ENCODE data around the gene PHKG1. TPM values are rescaled to one million over a fixed set of nuclear protein-coding genes. Genes with fewer than 3 reads are reported as not detected.
"Not testable (repeated sequence)": the region's sequence is repeated elsewhere in the genome, so short reads cannot be mapped to it uniquely, and the experiment has no call there.

Gene PHKG1
- total RNA-seq, 2 experiments from 2014 or later, result 1.0 to 2.5 TPM

DNA sequence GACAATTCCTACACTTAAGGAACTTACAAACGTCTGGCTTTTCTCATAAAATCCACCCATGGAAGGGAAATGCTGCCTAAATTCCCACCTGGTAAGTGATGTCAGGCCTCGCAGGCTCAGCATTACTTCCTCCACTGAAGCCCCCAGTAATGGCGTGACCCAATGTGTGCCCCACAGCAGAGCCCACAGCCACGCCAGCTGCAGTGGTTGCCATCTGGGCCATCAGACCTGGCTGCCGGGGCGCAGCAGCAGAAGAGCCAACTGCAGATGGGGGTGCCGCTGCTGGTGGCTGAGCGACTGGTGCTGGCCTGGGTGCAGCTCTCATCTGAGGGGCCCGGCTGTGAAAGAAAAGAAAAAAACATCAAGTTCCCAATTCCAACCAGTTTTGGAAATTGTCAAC, 11.4 kb upstream of the PHKG1 start:
- Mint-ChIP-seq H3K36me3 (ENCODE audit: low read depth) (peaks cover 50% of the 10 kb centered on the region), H3K4me1 (peaks cover 31% of the 10 kb centered on the region)
- H3K4me3 Mint-ChIP-seq, CTCF ChIA-PET, H3K27me3 Mint-ChIP-seq, H3K9me3 Mint-ChIP-seq, H3K27ac Mint-ChIP-seq, POLR2A ChIA-PET, DNase-seq: not testable (repeated sequence)

DNA sequence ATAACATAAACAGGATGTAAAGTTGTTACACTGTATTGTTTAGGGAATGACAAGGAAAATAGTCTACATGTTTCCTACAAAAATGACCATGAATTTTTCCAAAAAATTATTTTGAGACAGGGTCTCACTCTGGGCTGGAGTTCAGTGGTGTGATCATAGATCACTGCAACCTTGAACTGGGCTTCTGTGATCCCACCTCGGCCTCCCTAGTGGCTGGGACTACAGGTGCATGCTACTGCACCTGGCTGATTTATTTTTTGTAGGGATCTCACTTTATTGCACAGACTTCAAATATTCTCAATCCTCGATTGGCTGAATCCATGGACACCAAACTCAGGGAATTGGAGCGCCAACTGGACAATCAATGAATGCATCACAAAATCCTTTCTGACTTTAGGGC, 6.9 kb upstream of the PHKG1 start:
- POLR2A ChIA-PET, result no interaction called here
- H3K27me3 Mint-ChIP-seq, result no peaks in the 10 kb centered on the region
- peaks cover 11% of the 10 kb centered on the region for H3K4me1 Mint-ChIP-seq
- H3K36me3 Mint-ChIP-seq (ENCODE audit: low read depth), result peaks cover 37% of the 10 kb centered on the region
- H3K9me3 Mint-ChIP-seq, result no peaks in the 10 kb centered on the region
- CTCF ChIA-PET, result no interaction called here
- H3K27ac Mint-ChIP-seq, result no peak overlapping the region
- H3K4me3 Mint-ChIP-seq, result no peak overlapping the region
- DNase-seq, result no peak

- ChIA-PET CTCF (interaction anchor here (0.6 kb wide), 2 partner anchors 122 to 479 kb away, joined by 3 to 4 read pairs; no protein-coding TSS in a partner anchor), POLR2A (interaction anchor here (0.6 kb wide), 1 partner anchor 15 kb away, joined by 7 read pairs; no protein-coding TSS in a partner anchor)
- DNase-seq, H3K9me3 Mint-ChIP-seq, H3K27me3 Mint-ChIP-seq, H3K4me3 Mint-ChIP-seq, H3K4me1 Mint-ChIP-seq, H3K27ac Mint-ChIP-seq: not testable (repeated sequence)
- H3K36me3 Mint-ChIP-seq (ENCODE audit: low read depth), result peaks cover 33% of the 10 kb centered on the region
These were observed 5.6 kb upstream of the PHKG1 start for GRCh38 chr7:56098187-56099008.

GRCh38 chr7:56097700-56098099, 4.9 kb upstream of the PHKG1 start:
- H3K36me3 Mint-ChIP-seq (ENCODE audit: low read depth), result peaks cover 30% of the 10 kb centered on the region
- no peaks in the 10 kb centered on the region for H3K27me3 Mint-ChIP-seq
- H3K27ac Mint-ChIP-seq, result no peak overlapping the region
- H3K4me1 Mint-ChIP-seq, result peaks cover 5% of the 10 kb centered on the region
- H3K4me3 Mint-ChIP-seq, result no peak overlapping the region
- H3K9me3 Mint-ChIP-seq, result no peaks in the 10 kb centered on the region
- POLR2A ChIA-PET, result interaction anchor here (0.6 kb wide), 1 partner anchor 15 kb away, joined by 7 read pairs; no protein-coding TSS in a partner anchor
- no peak for DNase-seq
- CTCF ChIA-PET, result interaction anchor here (0.6 to 0.7 kb wide), 2 partner anchors 134 to 478 kb away, joined by 4 read pairs; no protein-coding TSS in a partner anchor

DNA sequence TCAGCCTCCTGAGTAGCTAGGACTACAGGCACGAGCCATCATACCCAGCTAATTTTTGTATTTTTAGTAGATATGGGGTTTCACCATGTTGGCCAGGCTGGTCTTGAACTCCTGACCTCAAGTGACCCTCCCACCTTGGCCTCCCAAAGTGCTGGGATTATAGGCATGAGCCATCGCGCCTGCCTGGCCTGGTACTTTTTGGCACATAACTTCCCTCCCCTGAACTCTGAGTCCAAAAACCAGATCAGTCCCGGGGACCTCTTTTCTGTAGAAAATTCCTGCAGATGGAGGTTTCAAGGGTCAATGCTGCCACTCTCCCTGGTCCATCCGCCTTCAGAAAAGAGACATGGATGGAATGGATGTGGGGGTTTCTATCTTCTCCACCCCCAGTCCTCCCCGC, 364 bp downstream of the PHKG1 start:
- H3K27ac Mint-ChIP-seq; H3K36me3 Mint-ChIP-seq (ENCODE audit: low read depth); H3K27me3 Mint-ChIP-seq; H3K4me1 Mint-ChIP-seq; H3K4me3 Mint-ChIP-seq; DNase-seq; H3K9me3 Mint-ChIP-seq; POLR2A ChIA-PET: not testable (repeated sequence)
- CTCF ChIA-PET, result interaction anchor here (0.7 kb wide), 1 partner anchor 83 kb away, joined by 3 read pairs; no protein-coding TSS in a partner anchor

GRCh38 chr7:56091591-56091990, 1.2 kb downstream of the PHKG1 start:
- H3K4me3 Mint-ChIP-seq, result no peak overlapping the region
- ChIA-PET CTCF (interaction anchor here (0.7 kb wide), 1 partner anchor 82 kb away, joined by 3 read pairs; no protein-coding TSS in a partner anchor), POLR2A (no interaction called here)
- peaks cover 3% of the 10 kb centered on the region for H3K4me1 Mint-ChIP-seq
- no peaks in the 10 kb centered on the region for H3K9me3 Mint-ChIP-seq
- no peaks in the 10 kb centered on the region for H3K27me3 Mint-ChIP-seq
- DNase-seq, result no peak
- peaks cover 5% of the 10 kb centered on the region for H3K36me3 Mint-ChIP-seq (ENCODE audit: low read depth)
- no peak overlapping the region for H3K27ac Mint-ChIP-seq

- Mint-ChIP-seq H3K27ac (no peak overlapping the region), H3K4me1 (no peaks in the 10 kb centered on the region), H3K4me3 (no peak overlapping the region), H3K27me3 (no peaks in the 10 kb centered on the region), H3K9me3 (no peaks in the 10 kb centered on the region), H3K36me3 (ENCODE audit: low read depth) (peaks cover 2% of the 10 kb centered on the region)
- ChIA-PET CTCF (interaction anchor here (0.6 to 1.3 kb wide), 2 partner anchors 13 to 487 kb away, joined by 3 to 4 read pairs; no protein-coding TSS in a partner anchor), POLR2A (no interaction called here)
- DNase-seq, result no peak
These were observed 5.3 kb downstream of the PHKG1 start for GRCh38 chr7:56087445-56087844.

DNA sequence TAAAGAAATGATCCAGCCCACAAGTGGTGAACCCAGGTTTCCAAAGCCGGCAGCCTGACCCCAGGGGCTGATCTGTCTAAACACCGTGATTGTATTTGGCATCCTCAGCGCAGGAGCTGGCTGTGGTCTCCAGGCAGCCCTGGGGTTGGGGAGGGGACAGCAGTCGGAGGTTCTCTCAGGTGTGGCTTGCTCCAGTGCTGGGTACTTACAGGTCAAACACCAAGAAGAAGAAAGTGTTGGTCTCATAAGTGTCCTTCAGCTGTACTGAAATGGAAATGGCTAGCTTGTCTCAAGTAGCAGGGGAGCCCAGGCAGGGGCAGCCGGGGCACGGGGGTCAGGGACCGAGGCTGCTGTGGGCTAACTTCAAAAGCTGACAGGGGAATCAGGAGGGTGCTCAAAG, 6.0 kb downstream of the PHKG1 start:
- Mint-ChIP-seq H3K9me3 (no peaks in the 10 kb centered on the region), H3K36me3 (ENCODE audit: low read depth) (peaks cover 2% of the 10 kb centered on the region), H3K4me1 (no peaks in the 10 kb centered on the region), H3K27ac (no peak overlapping the region), H3K4me3 (no peak overlapping the region), H3K27me3 (no peaks in the 10 kb centered on the region)
- ChIA-PET POLR2A (interaction anchor here (0.5 kb wide), 1 partner anchor 13 kb away, joined by 4 read pairs; no protein-coding TSS in a partner anchor), CTCF (interaction anchor here (0.6 kb wide), 1 partner anchor 72 kb away, joined by 4 read pairs; no protein-coding TSS in a partner anchor)
- DNase-seq, result no peak

DNA sequence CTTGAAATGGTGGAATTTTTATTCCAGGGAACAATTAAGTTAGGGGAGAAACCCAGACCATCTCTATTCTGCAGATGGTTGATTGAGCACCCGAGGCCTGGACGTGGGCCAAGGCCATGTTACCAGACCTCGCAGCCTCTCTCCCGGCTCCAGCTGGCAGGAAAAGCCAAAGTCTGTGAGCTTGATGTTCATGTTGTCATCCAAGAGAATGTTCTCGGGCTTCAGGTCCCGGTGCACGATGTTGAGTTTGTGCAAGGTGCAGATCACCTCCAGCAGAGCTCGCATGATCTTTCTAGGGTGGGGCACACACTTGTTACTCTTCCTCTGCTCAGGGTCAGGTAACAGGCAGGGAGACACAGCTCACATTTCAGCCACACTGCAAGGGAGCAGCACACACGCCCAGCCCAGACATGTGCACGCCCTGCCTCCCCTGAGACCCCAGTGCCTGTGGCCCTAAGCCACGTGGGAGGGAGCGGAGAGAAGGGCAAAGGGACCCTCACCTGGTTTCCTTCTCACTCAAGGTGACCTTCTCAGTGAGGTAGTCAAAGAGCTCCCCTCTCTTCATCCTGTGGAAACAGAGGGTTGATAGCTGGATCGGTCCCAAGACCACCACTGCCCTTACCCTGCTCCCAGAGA, 9.5 kb downstream of the PHKG1 start:
- Mint-ChIP-seq H3K9me3 (no peaks in the 10 kb centered on the region), H3K27ac (no peak overlapping the region), H3K4me1 (no peaks in the 10 kb centered on the region), H3K4me3 (no peak overlapping the region), H3K27me3 (no peaks in the 10 kb centered on the region), H3K36me3 (ENCODE audit: low read depth) (peaks cover 4% of the 10 kb centered on the region)
- ChIA-PET CTCF (interaction anchor here (0.6 to 1.5 kb wide), 4 partner anchors 17 to 119 kb away, joined by 3 to 6 read pairs (median 4); partner anchors contain the start of gene NIPSNAP2), POLR2A (interaction anchor here (0.6 kb wide), 2 partner anchors 15 to 834 kb away, joined by 5 to 7 read pairs; no protein-coding TSS in a partner anchor)
- DNase-seq, result no peak

DNA sequence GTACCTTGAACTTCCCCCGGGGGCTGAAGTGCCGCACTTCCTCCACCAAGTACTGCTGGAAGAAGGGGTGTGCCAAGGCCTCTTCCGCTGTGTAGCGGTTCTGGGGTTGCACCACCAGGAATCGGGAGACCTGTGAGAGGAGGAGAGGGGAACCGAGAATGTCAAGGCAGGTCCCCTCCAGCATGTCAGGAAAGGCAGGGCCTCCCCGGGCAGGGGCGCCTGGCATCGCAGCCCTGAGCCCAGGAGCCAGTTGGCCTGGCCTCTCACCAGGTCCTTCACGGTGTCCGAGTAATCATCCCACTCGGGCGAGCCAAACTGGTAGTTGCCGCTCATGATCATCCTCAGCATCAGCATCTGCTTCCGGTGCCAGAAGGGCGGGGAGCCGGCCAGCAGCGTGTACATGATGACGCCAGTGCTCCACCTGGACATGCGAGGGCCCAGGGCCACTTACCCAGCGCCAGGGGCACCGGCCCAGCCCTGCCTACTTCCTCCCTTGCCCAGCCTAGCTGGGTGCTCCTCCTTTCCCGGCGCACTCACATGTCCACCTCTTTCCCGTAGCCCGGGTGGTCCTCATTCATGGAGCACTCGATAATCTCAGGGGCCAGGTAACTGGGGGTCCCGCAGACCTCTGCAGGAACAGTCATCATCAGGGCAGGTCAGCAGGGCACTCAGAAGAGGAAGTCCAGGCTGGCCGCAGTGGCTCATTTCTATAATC, 11.0 kb downstream of the PHKG1 start:
- no peaks in the 10 kb centered on the region for H3K4me1 Mint-ChIP-seq
- ChIA-PET CTCF (interaction anchor here (0.7 to 1.2 kb wide), 2 partner anchors 9 to 118 kb away, joined by 3 read pairs; partner anchors contain the start of gene NIPSNAP2), POLR2A (no interaction called here)
- DNase-seq, result no peak
- peaks cover 4% of the 10 kb centered on the region for H3K36me3 Mint-ChIP-seq (ENCODE audit: low read depth)
- H3K9me3 Mint-ChIP-seq, result no peaks in the 10 kb centered on the region
- H3K27me3 Mint-ChIP-seq, result no peaks in the 10 kb centered on the region
- H3K27ac Mint-ChIP-seq, result no peak overlapping the region
- H3K4me3 Mint-ChIP-seq, result no peak overlapping the region

DNA sequence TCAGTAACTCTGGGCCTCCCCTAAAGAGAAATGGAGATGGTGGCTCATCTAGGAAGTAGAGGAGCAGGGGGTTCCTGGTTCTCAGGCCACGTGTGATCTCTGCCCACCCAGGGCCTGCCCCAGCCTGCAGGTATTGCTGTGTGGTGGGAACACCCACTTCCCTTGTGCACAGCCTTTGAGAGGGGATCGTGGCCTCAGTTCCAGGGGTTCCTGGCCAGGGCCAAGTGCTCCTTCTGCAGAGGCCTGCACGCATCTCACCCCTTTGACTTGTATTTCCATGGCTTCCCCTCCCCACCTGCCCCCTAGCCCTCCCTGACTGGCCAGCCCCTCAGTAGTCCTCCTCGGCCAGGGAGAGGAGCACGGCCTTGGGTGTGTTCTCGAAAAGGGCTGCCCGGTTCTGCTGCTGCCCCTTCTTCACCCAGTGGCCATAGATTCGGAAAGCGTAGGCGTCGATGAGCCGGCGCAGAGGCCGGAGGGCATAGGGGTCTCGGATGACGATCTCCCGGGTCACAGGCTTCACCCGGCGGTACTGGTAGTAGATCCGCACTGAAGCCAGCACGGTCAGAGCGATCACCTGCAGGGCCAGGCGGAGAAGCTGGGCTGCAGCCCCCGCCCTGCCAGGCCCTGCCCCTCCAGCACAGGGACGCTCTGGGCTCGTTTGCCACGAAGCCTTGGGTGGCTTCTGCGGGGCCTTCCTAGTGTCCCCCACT, 11.9 kb downstream of the PHKG1 start:
- H3K36me3 Mint-ChIP-seq (ENCODE audit: low read depth); H3K9me3 Mint-ChIP-seq; H3K27ac Mint-ChIP-seq; POLR2A ChIA-PET; H3K4me3 Mint-ChIP-seq; H3K27me3 Mint-ChIP-seq; CTCF ChIA-PET; DNase-seq; H3K4me1 Mint-ChIP-seq: not testable (repeated sequence)

DNA sequence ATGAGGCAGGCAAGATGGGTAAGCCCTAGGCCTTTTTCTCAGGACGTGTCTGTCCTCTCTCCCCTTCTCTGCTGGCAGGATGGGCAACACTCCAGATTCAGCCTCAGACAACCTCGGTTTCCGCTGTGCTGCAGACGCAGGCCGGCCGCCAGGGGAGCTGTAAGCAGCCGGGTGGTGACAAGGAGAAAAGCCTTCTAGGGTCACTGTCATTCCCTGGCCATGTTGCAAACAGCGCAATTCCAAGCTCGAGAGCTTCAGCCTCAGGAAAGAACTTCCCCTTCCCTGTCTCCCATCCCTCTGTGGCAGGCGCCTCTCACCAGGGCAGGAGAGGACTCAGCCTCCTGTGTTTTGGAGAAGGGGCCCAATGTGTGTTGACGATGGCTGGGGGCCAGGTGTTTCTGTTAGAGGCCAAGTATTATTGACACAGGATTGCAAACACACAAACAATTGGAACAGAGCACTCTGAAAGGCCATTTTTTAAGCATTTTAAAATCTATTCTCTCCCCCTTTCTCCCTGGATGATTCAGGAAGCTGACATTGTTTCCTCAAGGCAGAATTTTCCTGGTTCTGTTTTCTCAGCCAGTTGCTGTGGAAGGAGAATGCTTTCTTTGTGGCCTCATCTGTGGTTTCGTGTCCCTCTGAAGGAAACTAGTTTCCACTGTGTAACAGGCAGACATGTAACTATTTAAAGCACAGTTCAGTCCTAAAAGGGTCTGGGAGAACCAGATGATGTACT, 13.1 kb downstream of the PHKG1 start:
- no peaks in the 10 kb centered on the region for H3K9me3 Mint-ChIP-seq
- ChIA-PET CTCF (no interaction called here), POLR2A (no interaction called here)
- H3K27ac Mint-ChIP-seq, result no peak overlapping the region
- H3K27me3 Mint-ChIP-seq, result no peaks in the 10 kb centered on the region
- no peak overlapping the region for H3K4me3 Mint-ChIP-seq
- H3K36me3 Mint-ChIP-seq (ENCODE audit: low read depth), result peaks cover 8% of the 10 kb centered on the region
- H3K4me1 Mint-ChIP-seq, result no peaks in the 10 kb centered on the region
- no peak for DNase-seq

All from activated CD4-positive, alpha-beta T cell treated with anti-CD3 and anti-CD28 coated beads, Interleukin-2, amount 10 ng/mL, durations not matched to agents 7 days and 5 days (primary cell).